HepG2 (cell line): Measurements from ENCODE around the gene BTBD19. TPM values are rescaled to one million over a fixed set of nuclear protein-coding genes. Genes with fewer than 3 reads are reported as not detected.

ENCODE experiments used
- ADNP ChIP-seq: sonication (generic); formaldehyde crosslinking; IDR thresholded peaks from 2 replicates; pipeline ENCODE4 v1.4.0; 2020; ENCODE audit warnings: missing genetic modification reagents
- ATF7-NPFF ChIP-seq: sonication (generic); formaldehyde crosslinking; IDR thresholded peaks from 2 replicates; pipeline ENCODE4 v1.8.1; 2023; ENCODE audit warnings: mild to moderate bottlenecking, low read depth, missing genetic modification reagents, moderate library complexity
- GATAD1 ChIP-seq: IDR thresholded peaks from 2 replicates; pipeline ENCODE4 v1.6.1; 2016; ENCODE audit warnings: missing genetic modification reagents, missing compliant biosample characterization
- HES4 ChIP-seq: sonication (generic); formaldehyde crosslinking; IDR thresholded peaks from 2 replicates; pipeline ENCODE4 v1.9.0; 2021; ENCODE audit warnings: mild to moderate bottlenecking, missing genetic modification reagents, borderline replicate concordance
- KAT8 ChIP-seq: IDR thresholded peaks from 2 replicates; pipeline ENCODE4 v1.6.1; 2016; ENCODE audit warnings: missing genetic modification reagents, missing compliant biosample characterization
- KDM3A ChIP-seq: IDR thresholded peaks from 2 replicates; pipeline ENCODE4 v1.6.1; 2018; ENCODE audit warnings: low read depth, missing compliant biosample characterization
- NFATC3 ChIP-seq: sonication (generic); formaldehyde crosslinking; IDR thresholded peaks from 2 replicates; pipeline ENCODE4 v1.5.1; 2020; ENCODE audit warnings: mild to moderate bottlenecking, missing genetic modification reagents
- PAXIP1 ChIP-seq: sonication (generic); formaldehyde crosslinking; conservative IDR thresholded peaks from 2 replicates; pipeline ENCODE4 v1.4.0; 2020; ENCODE audit warnings: mild to moderate bottlenecking, missing genetic modification reagents, moderate library complexity
- PBX3 ChIP-seq: sonication (generic); formaldehyde crosslinking; IDR thresholded peaks from 2 replicates; pipeline ENCODE4 v1.8.1; 2023; ENCODE audit warnings: missing genetic modification reagents, inconsistent platforms, borderline replicate concordance
- RARA ChIP-seq: IDR thresholded peaks from 2 replicates; pipeline ENCODE4 v1.6.1; 2016; ENCODE audit warnings: missing genetic modification reagents, missing compliant biosample characterization
- RCOR2 ChIP-seq: IDR thresholded peaks from 2 replicates; pipeline ENCODE4 v1.6.1; 2016; ENCODE audit warnings: missing biosample characterization, missing genetic modification reagents
- SP140L ChIP-seq: sonication (generic); formaldehyde crosslinking; IDR thresholded peaks from 2 replicates; pipeline ENCODE4 v1.4.0; 2020; ENCODE audit warnings: missing genetic modification reagents, borderline replicate concordance
- TFDP1 ChIP-seq: IDR thresholded peaks from 2 replicates; pipeline ENCODE4 v1.6.1; 2016; ENCODE audit warnings: missing compliant biosample characterization, missing genetic modification reagents, borderline replicate concordance
- ZNF124 ChIP-seq: sonication (generic); formaldehyde crosslinking; IDR thresholded peaks from 2 replicates; pipeline ENCODE4 v1.4.0; 2020; ENCODE audit warnings: missing genetic modification reagents
- ZNF382 ChIP-seq: sonication (generic); formaldehyde crosslinking; IDR thresholded peaks from 2 replicates; pipeline ENCODE4 v1.5.0; 2020; ENCODE audit warnings: missing genetic modification reagents, mild to moderate bottlenecking, borderline replicate concordance
- ZNF646 ChIP-seq: sonication (generic); formaldehyde crosslinking; IDR thresholded peaks from 2 replicates; pipeline ENCODE4 v1.9.0; 2021; ENCODE audit warnings: mild to moderate bottlenecking, missing genetic modification reagents
- ZNF83 ChIP-seq: sonication (generic); formaldehyde crosslinking; IDR thresholded peaks from 2 replicates; pipeline ENCODE4 v1.4.0; 2020; ENCODE audit warnings: missing genetic modification reagents, mild to moderate bottlenecking, borderline replicate concordance
- polyA plus RNA-seq, 8 experiments: library from polyadenylated mRNA; depleted of rRNA in 3 of 8; stranded (reverse) in 7 of 8; unstranded in 1 of 8; fragments of >200 nt; fragmentation: Illumina TruSeq in 4 of 8; extraction: Trizol in 4 of 8; gene quantifications; 2 replicates each; pipeline versions ENCODE4 v1.2.1 to v1.2.3, GENCODE V29; 2011 to 2016; ENCODE audit warnings: low read depth in 4 of 8, missing spikeins in 1 of 8, mixed read lengths in 1 of 8; ENCODE audit not compliant: insufficient read depth in 1 of 8
- total RNA-seq, 5 experiments: library from RNA; depleted of rRNA; stranded (reverse); fragments of >200 nt; fragmentation: Illumina TruSeq; extraction: Trizol; gene quantifications; 2 replicates each; pipeline ENCODE4 v1.2.3, GENCODE V29; 2016; ENCODE audit warnings: low read depth in 1 of 5

BTBD19 gene
- total and polyA plus RNA-seq, 2 of the 13 experiments (the other 11 are each of a cell fraction or from before 2014, with no cell fraction given) = 2.7 to 6.7 TPM

GRCh38 chr1:44799770-44800584, 8.3 kb upstream of the BTBD19 start, which contains the start of gene PLK3 (continued):
- no peak for TF ChIP-seq ZNF646 (CRISPR knock-in tag)
- TF ChIP-seq GATAD1 (CRISPR knock-in tag) = peak; percentile 51
- TF ChIP-seq TFDP1 (CRISPR knock-in tag) = peak; percentile 91
- TF ChIP-seq ZNF124 = no peak
- TF ChIP-seq RARA (CRISPR knock-in tag) = peak; percentile 24
- TF ChIP-seq KDM3A (CRISPR knock-in tag) = peak; percentile 71; the same call in 1 of the 2 replicates
- no peak for TF ChIP-seq RCOR2
- TF ChIP-seq ATF7-NPFF (CRISPR knock-in tag) = no peak; the same call in none of the 2 replicates
- TF ChIP-seq PAXIP1 = peak; percentile 86
- TF ChIP-seq HES4 (CRISPR knock-in tag) = 0 out of 2 replicates have a peak, but pooled peaks have one; percentile 23
- TF ChIP-seq SP140L (CRISPR knock-in tag) = no peak; the same call in 1 of the 2 replicates
- TF ChIP-seq NFATC3 (CRISPR knock-in tag) = no peak
- no peak for TF ChIP-seq PBX3 (CRISPR knock-in tag)
- no peak for TF ChIP-seq ADNP
- TF ChIP-seq ZNF382 (CRISPR knock-in tag) = no peak
- TF ChIP-seq ZNF83 (CRISPR knock-in tag) = peak; percentile 80; the same call in 1 of the 2 replicates
- TF ChIP-seq KAT8 = peak; percentile 78; the same call in 1 of the 2 replicates
